Measurements from ENCODE around the gene IGFBP7.

- TF ChIP-seq, protein P1, sequence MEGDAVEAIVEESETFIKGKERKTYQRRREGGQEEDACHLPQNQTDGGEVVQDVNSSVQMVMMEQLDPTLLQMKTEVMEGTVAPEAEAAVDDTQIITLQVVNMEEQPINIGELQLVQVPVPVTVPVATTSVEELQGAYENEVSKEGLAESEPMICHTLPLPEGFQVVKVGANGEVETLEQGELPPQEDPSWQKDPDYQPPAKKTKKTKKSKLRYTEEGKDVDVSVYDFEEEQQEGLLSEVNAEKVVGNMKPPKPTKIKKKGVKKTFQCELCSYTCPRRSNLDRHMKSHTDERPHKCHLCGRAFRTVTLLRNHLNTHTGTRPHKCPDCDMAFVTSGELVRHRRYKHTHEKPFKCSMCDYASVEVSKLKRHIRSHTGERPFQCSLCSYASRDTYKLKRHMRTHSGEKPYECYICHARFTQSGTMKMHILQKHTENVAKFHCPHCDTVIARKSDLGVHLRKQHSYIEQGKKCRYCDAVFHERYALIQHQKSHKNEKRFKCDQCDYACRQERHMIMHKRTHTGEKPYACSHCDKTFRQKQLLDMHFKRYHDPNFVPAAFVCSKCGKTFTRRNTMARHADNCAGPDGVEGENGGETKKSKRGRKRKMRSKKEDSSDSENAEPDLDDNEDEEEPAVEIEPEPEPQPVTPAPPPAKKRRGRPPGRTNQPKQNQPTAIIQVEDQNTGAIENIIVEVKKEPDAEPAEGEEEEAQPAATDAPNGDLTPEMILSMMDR (conservative IDR thresholded peaks at IDR 0.05 in 1 of 2, IDR thresholded peaks at IDR 0.05 in 1 of 2; ENCODE audit: low read depth in 1 of 2, low read length in 2 of 2), result no peak
- TF ChIP-seq EZH2 (IDR thresholded peaks at IDR 0.05; ENCODE audit: low read length, missing control alignments), result no peak
Measured at GRCh38 chr4:57085278-57085677, 24.9 kb downstream of the IGFBP7 start.
